Activated naive CD8-positive, alpha-beta T cell treated with anti-CD3 and anti-CD28 coated beads, Interleukin-2, amount 50 U/mL, for 24 hours (primary cell): ENCODE measurements around the gene BICDL2.
"Not testable (repeated sequence)": the region's sequence is repeated elsewhere in the genome, so short reads cannot be mapped to it uniquely, and the experiment has no call there.

Source experiments
- ATAC-seq: fragments of 150-1000 bp; cut with Tn5 transposase; one replicate; pipeline ENCODE4 v1.10.0; 2021
- DNase-seq: peaks from one replicate; pipeline ENCODE4 v3.0.0; 2021
- H3K27ac Mint-ChIP-seq: one replicate; pipeline ENCODE4 v1.8.0; 2021; ENCODE audit warnings: mild to moderate bottlenecking, mixed read lengths
- H3K27me3 Mint-ChIP-seq: one replicate; pipeline ENCODE4 v1.8.0; 2021; ENCODE audit warnings: mixed read lengths
- H3K36me3 Mint-ChIP-seq: one replicate; pipeline ENCODE4 v1.8.0; 2021; ENCODE audit warnings: low read depth, mixed read lengths
- H3K4me1 Mint-ChIP-seq: one replicate; pipeline ENCODE4 v1.8.0; 2021; ENCODE audit warnings: mixed read lengths
- H3K4me3 Mint-ChIP-seq: one replicate; pipeline ENCODE4 v1.8.0; 2021; ENCODE audit warnings: mild to moderate bottlenecking, moderate library complexity, mixed read lengths
- H3K9me3 Mint-ChIP-seq: one replicate; pipeline ENCODE4 v1.8.0; 2021; ENCODE audit warnings: mixed read lengths

Gene BICDL2

GRCh38 chr16:3058139-3059030, 21.6 kb upstream of the BICDL2 start:
- peak; percentile 66 for DNase-seq
- peak; percentile 26 for ATAC-seq
- Mint-ChIP-seq H3K27me3 (no peaks in the 10 kb centered on the region), H3K27ac (peak overlapping the region; percentile 65), H3K9me3 (no peaks in the 10 kb centered on the region), H3K36me3 (peaks cover 8% of the 10 kb centered on the region), H3K4me1 (peaks cover 59% of the 10 kb centered on the region), H3K4me3 (peak overlapping the region; percentile 81)

- no peaks in the 10 kb centered on the region for H3K27me3 Mint-ChIP-seq
- DNase-seq: no peak
- peaks cover 51% of the 10 kb centered on the region for H3K4me1 Mint-ChIP-seq
- peak overlapping the region; percentile 43 for H3K4me3 Mint-ChIP-seq
- no peaks in the 10 kb centered on the region for H3K9me3 Mint-ChIP-seq
- peaks cover 8% of the 10 kb centered on the region for H3K36me3 Mint-ChIP-seq
- peak overlapping the region; percentile 49 for H3K27ac Mint-ChIP-seq
- ATAC-seq: no peak
Measured at GRCh38 chr16:3057181-3058138, 20.7 kb upstream of the BICDL2 start.

- DNase-seq: no peak
- ATAC-seq: no peak
- no peaks in the 10 kb centered on the region for H3K9me3 Mint-ChIP-seq
- peaks cover 8% of the 10 kb centered on the region for H3K36me3 Mint-ChIP-seq
- H3K27ac Mint-ChIP-seq: no peak overlapping the region
- peak overlapping the region; percentile 21 for H3K4me3 Mint-ChIP-seq
- H3K4me1 Mint-ChIP-seq: peaks cover 46% of the 10 kb centered on the region
- no peaks in the 10 kb centered on the region for H3K27me3 Mint-ChIP-seq
Measured at GRCh38 chr16:3056336-3057180, 19.8 kb upstream of the BICDL2 start.

- H3K27me3 Mint-ChIP-seq, DNase-seq, H3K27ac Mint-ChIP-seq, ATAC-seq, H3K9me3 Mint-ChIP-seq, H3K4me3 Mint-ChIP-seq, H3K36me3 Mint-ChIP-seq: not testable (repeated sequence)
- H3K4me1 Mint-ChIP-seq: peaks cover 48% of the 10 kb centered on the region
Measured at GRCh38 chr16:3055734-3056115, 19.0 kb upstream of the BICDL2 start.

- Mint-ChIP-seq H3K4me1 (peaks cover 43% of the 10 kb centered on the region), H3K36me3 (peaks cover 8% of the 10 kb centered on the region), H3K9me3 (no peaks in the 10 kb centered on the region), H3K4me3 (peak overlapping the region; percentile 16), H3K27ac (peak overlapping the region; percentile 18), H3K27me3 (no peaks in the 10 kb centered on the region)
- DNase-seq (no peak), ATAC-seq (no peak)
Measured at GRCh38 chr16:3054965-3055733, 18.4 kb upstream of the BICDL2 start.

GRCh38 chr16:3053330-3053710, 16.6 kb upstream of the BICDL2 start:
- not testable (repeated sequence) for H3K4me3 Mint-ChIP-seq, H3K36me3 Mint-ChIP-seq, H3K27ac Mint-ChIP-seq, H3K27me3 Mint-ChIP-seq, H3K9me3 Mint-ChIP-seq, DNase-seq
- ATAC-seq: peak; percentile 55
- peaks cover 37% of the 10 kb centered on the region for H3K4me1 Mint-ChIP-seq

- not testable (repeated sequence) for H3K36me3 Mint-ChIP-seq, H3K4me3 Mint-ChIP-seq, H3K9me3 Mint-ChIP-seq, DNase-seq, H3K27me3 Mint-ChIP-seq, H3K27ac Mint-ChIP-seq
- peak; percentile 60 for ATAC-seq
- peaks cover 38% of the 10 kb centered on the region for H3K4me1 Mint-ChIP-seq
Measured at GRCh38 chr16:3052571-3053329, 16.0 kb upstream of the BICDL2 start.

- DNase-seq: no peak
- H3K4me1 Mint-ChIP-seq: peaks cover 26% of the 10 kb centered on the region
- H3K36me3 Mint-ChIP-seq: peaks cover 5% of the 10 kb centered on the region
Measured at GRCh38 chr16:3051494-3051893, 14.8 kb upstream of the BICDL2 start.

GRCh38 chr16:3051009-3051408, 14.3 kb upstream of the BICDL2 start:
- ATAC-seq (no peak), DNase-seq (no peak)
- peaks cover 5% of the 10 kb centered on the region for H3K36me3 Mint-ChIP-seq
- H3K4me3 Mint-ChIP-seq: no peak overlapping the region
- no peak overlapping the region for H3K27ac Mint-ChIP-seq
- peaks cover 17% of the 10 kb centered on the region for H3K27me3 Mint-ChIP-seq
- H3K9me3 Mint-ChIP-seq: no peaks in the 10 kb centered on the region
- peaks cover 23% of the 10 kb centered on the region for H3K4me1 Mint-ChIP-seq

More at GRCh38 chr16:3051494-3051893, 14.8 kb upstream of the BICDL2 start:
- peaks cover 17% of the 10 kb centered on the region for H3K27me3 Mint-ChIP-seq
- no peak overlapping the region for H3K4me3 Mint-ChIP-seq
- H3K9me3 Mint-ChIP-seq: no peaks in the 10 kb centered on the region
- no peak for ATAC-seq
- H3K27ac Mint-ChIP-seq: no peak overlapping the region

GRCh38 chr16:3050487-3050886, 13.7 kb upstream of the BICDL2 start:
- Mint-ChIP-seq H3K36me3 (peaks cover 5% of the 10 kb centered on the region), H3K9me3 (no peaks in the 10 kb centered on the region), H3K4me1 (peaks cover 20% of the 10 kb centered on the region), H3K27me3 (peaks cover 20% of the 10 kb centered on the region), H3K4me3 (no peak overlapping the region), H3K27ac (no peak overlapping the region)
- DNase-seq: no peak
- ATAC-seq: no peak

- DNase-seq: no peak
- no peak overlapping the region for H3K27ac Mint-ChIP-seq
- no peaks in the 10 kb centered on the region for H3K9me3 Mint-ChIP-seq
- H3K4me1 Mint-ChIP-seq: peaks cover 19% of the 10 kb centered on the region
- peaks cover 3% of the 10 kb centered on the region for H3K36me3 Mint-ChIP-seq
- no peak for ATAC-seq
- H3K4me3 Mint-ChIP-seq: no peak overlapping the region
- peaks cover 25% of the 10 kb centered on the region for H3K27me3 Mint-ChIP-seq
Measured at GRCh38 chr16:3049921-3050481, 13.3 kb upstream of the BICDL2 start.

- DNase-seq: no peak
- Mint-ChIP-seq H3K4me1 (peaks cover 16% of the 10 kb centered on the region), H3K27ac (no peak overlapping the region), H3K4me3 (peak overlapping the region; percentile 40), H3K9me3 (no peaks in the 10 kb centered on the region), H3K27me3 (peaks cover 48% of the 10 kb centered on the region), H3K36me3 (no peaks in the 10 kb centered on the region)
- no peak for ATAC-seq
Measured at GRCh38 chr16:3047387-3047720, 10.6 kb upstream of the BICDL2 start.
